WI38 (cell line): ENCODE measurements around the gene MESD.

Source experiments
- H3K4me3 ChIP-seq: 2 replicates; pipeline ENCODE4 v1.5.1; 2011; ENCODE audit warnings: low read depth, mild to moderate bottlenecking, control low read depth, low read length
- CTCF ChIP-seq: IDR thresholded peaks from 2 replicates; pipeline ENCODE4 v1.5.1; 2012; ENCODE audit warnings: low read depth, mild to moderate bottlenecking, control low read depth, low read length

Gene MESD

GRCh38 chr15:80916056-80916455 is 73.6 kb downstream of the MESD start:
- no peak for TF ChIP-seq CTCF
- no peak overlapping the region for H3K4me3 ChIP-seq

- H3K4me3 ChIP-seq: no peak overlapping the region
- TF ChIP-seq CTCF: no peak
Measured at GRCh38 chr15:80915472-80915871, 74.1 kb downstream of the MESD start.

GRCh38 chr15:80913541-80913940 is 76.1 kb downstream of the MESD start:
- no peak overlapping the region for H3K4me3 ChIP-seq
- no peak for TF ChIP-seq CTCF

- H3K4me3 ChIP-seq: no peak overlapping the region
- no peak for TF ChIP-seq CTCF
Measured at GRCh38 chr15:80912673-80913072, 76.9 kb downstream of the MESD start.

- TF ChIP-seq CTCF: no peak
Measured at GRCh38 chr15:80911821-80912220, 77.8 kb downstream of the MESD start.

GRCh38 chr15:80906159-80906766 is 83.4 kb downstream of the MESD start:
- TF ChIP-seq CTCF: no peak
- no peak overlapping the region for H3K4me3 ChIP-seq

More at GRCh38 chr15:80911821-80912220, 77.8 kb downstream of the MESD start:
- H3K4me3 ChIP-seq: no peak overlapping the region

GRCh38 chr15:80904998-80905397 is 84.6 kb downstream of the MESD start:
- TF ChIP-seq CTCF: no peak
- H3K4me3 ChIP-seq: no peak overlapping the region
